Measurements from ENCODE around the gene PSMA6. TPM values are rescaled to one million over a fixed set of nuclear protein-coding genes. Genes with fewer than 3 reads are reported as not detected.

Gene PSMA6
- total and polyA plus RNA-seq, 10 of the 15 experiments (the other 5 are each of a cell fraction or from before 2014, with no cell fraction given), result 267 to 1,363 (median 402) TPM

DNA sequence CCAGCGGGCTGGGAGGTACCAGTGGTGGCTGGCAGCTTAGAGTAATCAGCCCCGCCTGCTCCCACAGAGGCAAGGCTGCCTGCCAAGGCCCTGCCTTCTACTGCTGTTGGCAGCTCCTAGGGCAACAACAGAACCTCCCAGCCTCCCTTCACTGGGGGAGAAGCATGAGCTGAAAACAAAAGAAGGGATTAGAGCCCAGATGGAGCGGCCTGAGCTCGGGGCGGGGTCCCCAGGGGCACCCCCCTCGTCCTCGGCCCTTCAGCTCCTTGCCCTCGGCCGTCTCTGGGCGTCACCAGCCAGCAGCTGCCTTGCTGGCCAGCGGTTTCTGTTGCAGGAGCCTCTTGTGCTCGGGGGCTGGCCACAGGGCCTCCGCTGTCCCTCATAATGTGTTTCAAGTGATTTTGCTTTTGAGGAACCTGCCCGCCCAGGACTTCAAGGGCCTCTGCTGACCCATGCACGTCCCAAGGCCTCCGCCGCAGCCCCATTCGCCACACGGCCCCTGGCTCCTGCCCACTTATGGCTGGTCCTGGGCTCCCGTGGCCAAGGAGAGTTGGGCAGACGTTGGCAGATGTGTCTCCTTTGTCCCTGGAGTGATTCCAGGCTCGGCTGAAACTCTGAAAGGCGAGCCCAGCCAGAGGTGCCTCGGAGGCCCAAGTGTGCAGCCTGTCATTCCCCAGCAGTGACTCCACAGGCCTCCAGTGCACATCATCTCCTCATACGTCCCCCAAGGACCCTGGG lies 49.7 kb downstream of the PSMA6 start (continued):
- TF ChIP-seq, protein P1, sequence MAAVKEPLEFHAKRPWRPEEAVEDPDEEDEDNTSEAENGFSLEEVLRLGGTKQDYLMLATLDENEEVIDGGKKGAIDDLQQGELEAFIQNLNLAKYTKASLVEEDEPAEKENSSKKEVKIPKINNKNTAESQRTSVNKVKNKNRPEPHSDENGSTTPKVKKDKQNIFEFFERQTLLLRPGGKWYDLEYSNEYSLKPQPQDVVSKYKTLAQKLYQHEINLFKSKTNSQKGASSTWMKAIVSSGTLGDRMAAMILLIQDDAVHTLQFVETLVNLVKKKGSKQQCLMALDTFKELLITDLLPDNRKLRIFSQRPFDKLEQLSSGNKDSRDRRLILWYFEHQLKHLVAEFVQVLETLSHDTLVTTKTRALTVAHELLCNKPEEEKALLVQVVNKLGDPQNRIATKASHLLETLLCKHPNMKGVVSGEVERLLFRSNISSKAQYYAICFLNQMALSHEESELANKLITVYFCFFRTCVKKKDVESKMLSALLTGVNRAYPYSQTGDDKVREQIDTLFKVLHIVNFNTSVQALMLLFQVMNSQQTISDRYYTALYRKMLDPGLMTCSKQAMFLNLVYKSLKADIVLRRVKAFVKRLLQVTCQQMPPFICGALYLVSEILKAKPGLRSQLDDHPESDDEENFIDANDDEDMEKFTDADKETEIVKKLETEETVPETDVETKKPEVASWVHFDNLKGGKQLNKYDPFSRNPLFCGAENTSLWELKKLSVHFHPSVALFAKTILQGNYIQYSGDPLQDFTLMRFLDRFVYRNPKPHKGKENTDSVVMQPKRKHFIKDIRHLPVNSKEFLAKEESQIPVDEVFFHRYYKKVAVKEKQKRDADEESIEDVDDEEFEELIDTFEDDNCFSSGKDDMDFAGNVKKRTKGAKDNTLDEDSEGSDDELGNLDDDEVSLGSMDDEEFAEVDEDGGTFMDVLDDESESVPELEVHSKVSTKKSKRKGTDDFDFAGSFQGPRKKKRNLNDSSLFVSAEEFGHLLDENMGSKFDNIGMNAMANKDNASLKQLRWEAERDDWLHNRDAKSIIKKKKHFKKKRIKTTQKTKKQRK (IDR thresholded peaks at IDR 0.05; ENCODE audit: low read depth, low read length), result no peak
- TF ChIP-seq POLR2AphosphoS5 (IDR thresholded peaks at IDR 0.05; ENCODE audit: low read length) (no peak), NR2C1 (IDR thresholded peaks at IDR 0.05) (no peak)
- TF ChIP-seq, protein P2, sequence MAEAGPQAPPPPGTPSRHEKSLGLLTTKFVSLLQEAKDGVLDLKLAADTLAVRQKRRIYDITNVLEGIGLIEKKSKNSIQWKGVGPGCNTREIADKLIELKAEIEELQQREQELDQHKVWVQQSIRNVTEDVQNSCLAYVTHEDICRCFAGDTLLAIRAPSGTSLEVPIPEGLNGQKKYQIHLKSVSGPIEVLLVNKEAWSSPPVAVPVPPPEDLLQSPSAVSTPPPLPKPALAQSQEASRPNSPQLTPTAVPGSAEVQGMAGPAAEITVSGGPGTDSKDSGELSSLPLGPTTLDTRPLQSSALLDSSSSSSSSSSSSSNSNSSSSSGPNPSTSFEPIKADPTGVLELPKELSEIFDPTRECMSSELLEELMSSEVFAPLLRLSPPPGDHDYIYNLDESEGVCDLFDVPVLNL (IDR thresholded peaks at IDR 0.05; ENCODE audit: low read depth, low read length), result no peak

DNA sequence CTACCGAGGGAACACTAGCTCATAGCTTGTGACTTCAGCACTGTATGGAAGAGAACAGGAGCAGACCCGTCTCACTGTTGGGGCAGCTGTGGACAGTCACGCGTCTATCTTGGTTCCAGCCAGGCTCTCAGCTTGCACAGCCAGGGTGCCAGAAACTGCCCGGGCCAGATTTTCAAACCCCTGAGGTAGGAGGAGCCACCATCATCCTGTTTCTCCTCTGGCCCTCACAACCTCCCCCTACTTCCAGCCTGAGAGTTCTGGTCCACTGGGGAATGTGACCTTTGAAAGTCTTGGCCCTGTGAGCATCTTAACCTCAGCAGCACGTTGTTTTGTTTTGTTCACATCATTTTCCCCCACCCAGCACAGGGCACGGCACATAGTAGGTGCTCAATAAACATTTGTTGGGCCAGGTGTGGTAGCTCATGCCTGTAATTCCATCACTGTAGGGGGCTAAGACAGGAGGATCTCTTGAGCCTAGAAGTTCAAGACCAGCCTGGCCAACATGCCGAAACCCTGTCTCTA lies 50.4 kb downstream of the PSMA6 start:
- H3K27ac ChIP-seq (ENCODE audit: control insufficient read depth, insufficient read depth), result no peak overlapping the region
- CTCF ChIA-PET, result no interaction called here
- peaks cover 13% of the 10 kb centered on the region for H3K4me1 ChIP-seq (ENCODE audit: control insufficient read depth, insufficient read depth, low read length)
- no peaks in the 10 kb centered on the region for H3K79me2 ChIP-seq (ENCODE audit: control insufficient read depth, insufficient read depth, low read length)
- POLR2A ChIA-PET, result no interaction called here
- no TSS peak for BruUV-seq (replicated peaks)
- RAD21 ChIA-PET (ENCODE audit: unreplicated experiment), result no interaction called here
- no peaks in the 10 kb centered on the region for H3K36me3 ChIP-seq (ENCODE audit: control insufficient read depth in 2 of 2, insufficient read depth in 2 of 2, low read length in 1 of 2)
- H4K20me1 ChIP-seq (ENCODE audit: control insufficient read depth, insufficient read depth), result no peaks in the 10 kb centered on the region
- H3K9me3 ChIP-seq (replicated peaks; ENCODE audit: control insufficient read depth, insufficient read depth, low read length), result no peaks in the 10 kb centered on the region
- no peak overlapping the region for H3K4me2 ChIP-seq (ENCODE audit: control insufficient read depth, insufficient read depth)
- intact Hi-C loops (cut with micrococcal nuclease; ENCODE audit: unreplicated experiment), result no loop called here
- no peak for DNase-seq (ENCODE audit: low read depth, low spot score)
- WGBS (ENCODE audit: insufficient coverage, insufficient replicate concordance, low lambda C conversion rate, missing lambda C conversion rate), result 63% methylated on average over 8 of the region's 8 CpGs
- no peak for ATAC-seq
- H3K27me3 ChIP-seq (replicated peaks in 1 of 2; ENCODE audit: control insufficient read depth in 2 of 2, insufficient read depth in 2 of 2, low read length in 1 of 2), result no peaks in the 10 kb centered on the region
- in situ Hi-C loops (cut with MboI), result no loop called here
- H2AFZ ChIP-seq (ENCODE audit: control insufficient read depth, low read depth, low read length), result no peak overlapping the region
- FAIRE-seq, result no peak
- no peak overlapping the region for H3K4me3 ChIP-seq
- no peak overlapping the region for H3K9ac ChIP-seq (ENCODE audit: control insufficient read depth, insufficient read depth, low read length)
- SMC1A ChIA-PET (ENCODE audit: uncharacterized antibody, unreplicated experiment), result interaction anchor here (0.6 to 1.5 kb wide), 2 partner anchors 40 to 42 kb away, joined by 3 read pairs; no protein-coding TSS in a partner anchor
- no peak for TF ChIP-seq SREBF2 (IDR thresholded peaks at IDR 0.05; ENCODE audit: low read length)
- TF ChIP-seq, protein P3, sequence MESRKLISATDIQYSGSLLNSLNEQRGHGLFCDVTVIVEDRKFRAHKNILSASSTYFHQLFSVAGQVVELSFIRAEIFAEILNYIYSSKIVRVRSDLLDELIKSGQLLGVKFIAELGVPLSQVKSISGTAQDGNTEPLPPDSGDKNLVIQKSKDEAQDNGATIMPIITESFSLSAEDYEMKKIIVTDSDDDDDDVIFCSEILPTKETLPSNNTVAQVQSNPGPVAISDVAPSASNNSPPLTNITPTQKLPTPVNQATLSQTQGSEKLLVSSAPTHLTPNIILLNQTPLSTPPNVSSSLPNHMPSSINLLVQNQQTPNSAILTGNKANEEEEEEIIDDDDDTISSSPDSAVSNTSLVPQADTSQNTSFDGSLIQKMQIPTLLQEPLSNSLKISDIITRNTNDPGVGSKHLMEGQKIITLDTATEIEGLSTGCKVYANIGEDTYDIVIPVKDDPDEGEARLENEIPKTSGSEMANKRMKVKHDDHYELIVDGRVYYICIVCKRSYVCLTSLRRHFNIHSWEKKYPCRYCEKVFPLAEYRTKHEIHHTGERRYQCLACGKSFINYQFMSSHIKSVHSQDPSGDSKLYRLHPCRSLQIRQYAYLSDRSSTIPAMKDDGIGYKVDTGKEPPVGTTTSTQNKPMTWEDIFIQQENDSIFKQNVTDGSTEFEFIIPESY (IDR thresholded peaks at IDR 0.05), result no peak
- no peak for TF ChIP-seq JUND (IDR thresholded peaks at IDR 0.05; ENCODE audit: low read depth, low read length)
- no peak for TF ChIP-seq PAX5 (IDR thresholded peaks at IDR 0.05; ENCODE audit: borderline replicate concordance, low read depth, low read length)
- TF ChIP-seq IRF4 (IDR thresholded peaks at IDR 0.05; ENCODE audit: low read depth, low read length), result no peak
- no peak for TF ChIP-seq ZNF217 (IDR thresholded peaks at IDR 0.05)
- TF ChIP-seq SMC3 (IDR thresholded peaks at IDR 0.05; ENCODE audit: borderline replicate concordance, low read length), result no peak
- no peak for TF ChIP-seq GATAD2B (conservative IDR thresholded peaks at IDR 0.05; ENCODE audit: low read depth)
- no peak for TF ChIP-seq NFXL1 (IDR thresholded peaks at IDR 0.05; ENCODE audit: borderline replicate concordance)
- no peak for TF ChIP-seq NBN (IDR thresholded peaks at IDR 0.05)
- TF ChIP-seq POLR2AphosphoS2 (IDR thresholded peaks at IDR 0.05; ENCODE audit: low read depth, low read length), result no peak
- TF ChIP-seq, protein P4, sequence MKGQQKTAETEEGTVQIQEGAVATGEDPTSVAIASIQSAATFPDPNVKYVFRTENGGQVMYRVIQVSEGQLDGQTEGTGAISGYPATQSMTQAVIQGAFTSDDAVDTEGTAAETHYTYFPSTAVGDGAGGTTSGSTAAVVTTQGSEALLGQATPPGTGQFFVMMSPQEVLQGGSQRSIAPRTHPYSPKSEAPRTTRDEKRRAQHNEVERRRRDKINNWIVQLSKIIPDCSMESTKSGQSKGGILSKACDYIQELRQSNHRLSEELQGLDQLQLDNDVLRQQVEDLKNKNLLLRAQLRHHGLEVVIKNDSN (IDR thresholded peaks at IDR 0.05; ENCODE audit: borderline replicate concordance, extremely low read length, insufficient read depth, low read depth, low read length), result no peak

Data from GM12878 (cell line).